Tongue (tissue), 2 donors: ENCODE data around the gene SF3B5. TPM values are rescaled to one million over a fixed set of nuclear protein-coding genes. Genes with fewer than 3 reads are reported as not detected.
"Not testable (repeated sequence)": the region's sequence is repeated elsewhere in the genome, so short reads cannot be mapped to it uniquely, and the experiment has no call there.

Experiments used
- DNase-seq: peaks from one replicate; pipeline ENCODE4 v3.0.0-alpha.2; 2015
- total RNA-seq: library from RNA; depleted of rRNA; stranded (reverse); fragments of >200 nt; gene quantifications from one replicate; pipeline ENCODE4 v1.2.3, GENCODE V29; 2014

Gene SF3B5
- total RNA-seq, 1 donor from 2014 or later = 61.9 TPM

DNA sequence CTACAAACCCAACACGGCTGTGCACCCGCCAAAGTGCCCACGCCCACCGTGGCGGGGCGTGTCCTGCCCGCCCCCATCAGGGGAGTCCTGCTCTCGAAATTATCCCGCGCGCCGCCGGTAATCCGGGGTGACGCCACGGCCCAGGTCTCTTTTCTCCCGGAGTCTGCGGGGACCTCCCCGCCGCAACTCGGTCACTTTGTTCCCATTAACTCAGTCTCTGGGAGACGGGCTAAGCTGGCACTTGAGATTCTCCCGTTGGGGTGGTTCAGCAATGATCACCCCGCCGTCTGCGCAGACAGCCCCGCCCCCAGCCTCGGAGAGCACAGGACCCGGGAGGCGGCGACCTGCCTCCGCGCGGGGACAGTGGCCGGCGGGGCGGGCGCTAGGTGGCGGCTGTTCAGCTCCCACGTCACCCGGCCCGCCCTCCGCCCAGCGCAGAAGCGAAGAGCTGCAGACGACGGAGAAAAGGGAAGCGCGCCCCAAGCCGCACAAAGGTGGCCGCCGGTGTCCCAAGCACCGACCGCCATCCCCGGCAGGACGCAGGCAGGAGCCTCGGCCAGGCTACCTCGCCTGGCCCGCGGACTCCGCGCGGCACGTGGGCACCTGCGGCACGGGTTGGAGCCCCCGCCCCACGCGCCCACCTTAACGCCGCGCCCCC lies 31.5 kb downstream of the SF3B5 start:
- peak; percentile 83 for DNase-seq

DNA sequence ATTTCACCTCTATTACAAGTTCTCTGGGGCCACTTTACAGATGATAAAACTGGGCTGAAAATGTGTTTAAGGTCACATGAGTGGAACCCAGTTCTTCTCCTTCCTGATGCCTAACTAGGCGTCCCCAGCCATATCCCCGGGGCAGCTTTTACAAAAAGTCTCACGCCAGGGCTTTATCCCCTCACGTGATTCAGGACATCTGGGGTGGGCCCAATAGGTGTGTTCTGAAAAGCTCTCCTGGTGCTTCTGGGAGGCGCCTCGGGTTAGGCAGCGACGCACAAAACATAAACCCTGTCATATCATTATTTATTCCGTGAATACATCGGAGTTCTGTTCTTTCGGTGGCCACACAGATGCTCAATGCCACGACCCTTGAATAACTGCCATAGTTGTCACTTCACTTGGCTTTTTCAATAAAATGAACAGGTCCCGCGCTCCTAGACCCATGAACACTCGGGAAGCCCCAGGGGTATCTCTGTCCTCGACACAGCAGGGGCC lies 32.1 kb downstream of the SF3B5 start:
- DNase-seq = peak; percentile 14

DNA sequence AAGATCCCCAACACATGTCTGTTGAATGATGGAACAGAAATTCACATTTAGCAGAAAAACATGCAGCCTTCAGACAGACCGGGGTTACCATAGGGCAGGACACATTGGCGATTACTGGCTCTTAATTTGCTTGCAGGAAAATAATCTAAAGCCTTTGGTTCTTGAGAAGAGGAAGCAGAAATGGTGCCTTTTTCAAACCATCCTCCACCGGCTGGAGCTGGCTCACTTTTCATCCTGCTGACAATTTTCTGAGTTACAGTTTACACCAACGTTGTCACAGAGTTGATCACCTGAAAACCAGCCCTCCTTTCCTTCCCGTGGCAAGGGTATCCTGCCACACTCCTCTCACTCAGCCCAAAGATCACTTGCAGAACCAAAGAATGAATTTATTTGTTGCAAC lies 32.6 kb downstream of the SF3B5 start:
- no peak for DNase-seq

DNA sequence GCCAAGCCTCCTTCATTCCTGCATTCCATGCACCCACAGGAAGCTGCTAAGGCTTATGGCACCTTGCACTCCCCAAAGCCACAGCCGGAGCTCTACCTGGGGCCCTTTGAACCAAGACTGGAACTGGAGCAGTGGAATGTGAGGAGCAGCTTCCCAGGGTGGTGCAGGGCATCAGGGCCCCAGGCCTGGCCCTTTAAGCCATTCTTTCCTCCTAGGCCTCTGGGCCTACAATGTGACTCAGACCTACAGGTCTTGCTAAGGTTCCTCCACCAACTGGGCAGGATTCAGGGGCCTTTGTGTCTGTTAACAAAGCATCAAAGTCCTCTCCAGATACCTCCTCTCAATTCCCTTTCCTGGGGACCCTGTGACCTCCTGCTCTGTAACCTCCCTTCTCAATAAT lies 36.2 kb downstream of the SF3B5 start:
- DNase-seq = no peak

DNA sequence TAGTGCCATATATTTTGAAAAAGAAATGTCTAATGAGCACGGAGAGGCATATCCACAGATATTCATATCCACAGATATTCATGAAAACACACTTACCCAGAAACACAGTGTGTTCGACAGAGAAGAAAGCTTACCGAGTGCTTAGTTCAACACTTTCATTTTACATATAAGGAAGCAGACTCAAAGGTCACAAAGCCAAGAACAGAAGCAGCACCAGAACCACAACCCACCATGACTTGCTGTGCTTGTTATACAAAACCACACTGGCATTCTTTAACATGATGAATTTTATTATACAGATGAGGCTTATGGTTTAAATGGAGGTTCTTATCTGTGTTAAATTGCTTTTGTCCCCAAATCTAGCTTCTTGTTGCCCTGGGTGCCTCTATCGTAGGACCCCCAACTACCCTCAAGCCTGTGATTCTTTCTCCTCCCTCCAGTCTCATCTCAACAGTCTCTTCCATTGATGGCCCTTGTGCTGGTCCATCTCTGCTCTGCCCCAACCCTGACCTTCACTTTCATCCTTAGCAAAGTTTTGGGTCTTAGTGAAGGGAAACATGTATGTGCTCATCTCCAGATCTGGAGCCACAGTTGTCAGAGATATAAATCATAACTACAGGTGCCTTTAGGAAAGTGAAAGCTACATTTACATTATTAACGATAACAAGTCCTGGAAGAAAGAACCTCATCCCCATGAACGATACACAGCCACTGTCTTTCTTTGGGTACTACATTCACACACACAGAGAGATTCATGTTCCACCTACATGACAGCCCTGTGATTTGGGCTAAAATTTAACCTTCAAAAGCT lies 40.0 kb downstream of the SF3B5 start:
- no peak for DNase-seq

DNA sequence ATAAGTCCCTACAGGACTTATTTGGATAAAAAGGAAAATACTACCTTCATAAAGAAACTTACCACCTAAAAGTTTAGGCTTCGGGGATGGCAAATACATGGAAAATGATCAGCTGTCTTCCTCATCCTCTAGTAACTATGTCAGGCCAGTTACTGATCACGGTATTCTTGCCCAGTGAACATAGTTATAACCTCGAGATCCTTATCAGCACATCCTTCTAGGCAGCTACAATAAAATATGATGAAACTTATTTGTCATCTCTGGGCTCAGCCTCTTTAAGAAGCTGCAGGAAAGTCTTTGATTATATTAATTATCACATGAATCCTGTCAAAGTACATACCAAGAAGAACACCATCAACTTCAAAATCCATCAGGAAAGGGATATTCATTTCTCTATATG lies 41.8 kb downstream of the SF3B5 start:
- no peak for DNase-seq

DNA sequence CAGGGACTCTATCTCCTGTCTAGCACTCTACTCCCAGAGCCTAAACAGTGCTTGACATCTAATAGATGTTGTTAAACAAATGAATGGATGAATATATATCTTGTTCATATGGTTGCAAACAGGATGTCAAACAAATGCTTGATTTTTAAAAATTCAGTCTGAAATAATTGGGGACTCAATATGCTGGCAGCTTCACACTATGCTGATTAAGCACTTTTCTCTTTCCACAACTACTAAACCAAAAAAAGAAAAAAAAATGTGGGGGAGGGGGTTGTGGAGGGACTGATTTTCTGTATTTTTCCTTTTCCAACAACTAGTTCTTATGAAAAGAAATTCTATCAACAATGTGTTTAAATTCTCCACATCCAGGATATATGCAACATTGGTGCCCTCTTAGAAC lies 42.9 kb downstream of the SF3B5 start:
- DNase-seq = no peak

DNA sequence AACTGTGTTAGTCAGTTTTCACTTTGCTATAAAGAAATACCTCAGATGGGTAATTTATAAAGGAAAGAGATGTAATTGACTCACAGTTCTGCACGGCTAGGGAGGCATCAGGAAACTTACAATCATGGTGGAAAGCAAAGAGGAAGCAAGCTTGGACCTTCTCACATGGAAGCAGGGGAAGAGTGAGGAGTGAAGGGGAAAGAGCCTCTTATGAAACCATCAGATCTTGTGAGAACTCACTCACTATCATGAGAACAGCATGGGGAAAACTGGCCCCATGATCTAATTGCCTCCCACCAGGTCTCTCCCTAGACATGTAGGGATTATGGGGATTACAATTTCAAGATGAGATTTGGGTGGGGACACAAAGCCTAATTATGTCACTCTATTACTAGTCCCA lies 46.0 kb downstream of the SF3B5 start:
- DNase-seq = no peak

DNA sequence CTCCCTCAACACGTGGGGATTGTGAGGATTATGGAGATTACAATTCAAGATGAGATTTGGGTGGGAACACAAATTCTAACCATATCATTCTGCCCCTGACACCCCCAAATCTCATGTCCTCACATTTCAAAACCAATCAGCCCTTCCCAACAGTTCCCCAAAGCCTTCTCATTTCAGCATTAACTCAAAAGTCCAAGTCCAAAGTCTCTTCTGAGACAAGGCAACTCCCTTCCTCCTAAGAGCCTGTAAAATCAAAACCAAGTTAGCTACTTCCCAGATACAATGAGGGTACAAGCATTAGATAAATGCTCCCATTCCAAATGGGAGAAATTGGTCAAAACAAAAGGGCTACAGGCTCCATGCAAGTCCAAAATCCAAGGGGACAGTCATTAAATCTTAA lies 47.7 kb downstream of the SF3B5 start:
- no peak for DNase-seq

DNA sequence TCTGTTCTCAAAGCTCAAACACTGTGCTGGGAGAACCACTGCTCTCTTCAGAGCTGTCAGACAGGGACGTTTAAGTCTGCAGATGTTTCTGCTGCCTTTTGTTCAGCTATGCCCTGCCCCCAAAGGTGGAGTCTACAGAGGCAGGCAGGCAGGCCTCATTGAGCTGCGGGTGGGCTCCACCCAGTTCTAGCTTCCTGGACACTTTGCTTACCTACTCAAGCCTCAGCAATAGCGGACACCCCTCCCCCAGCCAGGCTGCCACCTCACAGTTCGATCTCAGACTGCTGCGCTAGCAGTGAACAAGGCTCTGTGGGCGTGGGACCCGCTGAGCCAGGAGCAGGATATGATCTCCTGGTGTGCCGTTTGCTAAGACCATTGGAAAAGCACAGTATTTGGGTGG lies 48.7 kb downstream of the SF3B5 start:
- DNase-seq = not testable (repeated sequence)

DNA sequence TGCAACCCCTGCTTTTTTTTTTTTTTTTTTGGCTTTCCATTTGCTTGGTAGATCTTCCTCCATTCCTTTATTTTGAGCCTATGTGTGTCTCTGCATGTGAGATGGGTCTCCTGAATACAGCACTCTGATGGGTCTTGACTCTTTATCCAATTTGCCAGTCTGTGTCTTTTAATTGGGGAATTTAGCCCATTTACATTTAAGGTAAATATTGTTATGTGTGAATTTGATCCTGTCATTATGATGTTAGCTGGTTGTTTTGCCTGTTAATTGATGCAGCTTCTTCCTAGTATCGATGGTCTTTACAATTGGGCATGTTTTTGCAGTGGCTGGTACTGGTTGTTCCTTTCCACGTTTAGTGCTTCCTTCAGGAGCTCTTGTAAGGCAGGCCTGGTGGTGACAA lies 50.4 kb downstream of the SF3B5 start:
- DNase-seq = not testable (repeated sequence)

Other genes starting within 250 kb of the SF3B5 start
- not detected for gene ZC2HC1B, start 231.1 kb downstream of the SF3B5 start, total RNA-seq
- 214 TPM for gene PLAGL1, start 87.3 kb downstream of the SF3B5 start, total RNA-seq
- gene STX11, start 54.9 kb upstream of the SF3B5 start, total RNA-seq = 2.8 TPM
- gene UTRN, start 189.8 kb upstream of the SF3B5 start, total RNA-seq = 278 TPM